Right forelimb (tissue), 1 donor: Measurements from ENCODE around the gene SEC22A.

ENCODE experiments used
- DNase-seq: peaks from one replicate; pipeline ENCODE4 v3.0.0-alpha.2; 2018

Gene SEC22A

GRCh38 chr3:123311201-123311600, 109.5 kb downstream of the SEC22A start:
- DNase-seq = no peak

GRCh38 chr3:123312331-123313265, 110.9 kb downstream of the SEC22A start:
- no peak for DNase-seq

- no peak for DNase-seq
These were observed 112.1 kb downstream of the SEC22A start for GRCh38 chr3:123313889-123314288.

- DNase-seq = no peak
These were observed 112.9 kb downstream of the SEC22A start for GRCh38 chr3:123314359-123315270.

- no peak for DNase-seq
These were observed 113.5 kb downstream of the SEC22A start for GRCh38 chr3:123315271-123315595.

GRCh38 chr3:123317716-123318115, 116.0 kb downstream of the SEC22A start:
- DNase-seq = no peak

GRCh38 chr3:123318374-123318773, 116.6 kb downstream of the SEC22A start:
- DNase-seq = no peak

GRCh38 chr3:123319760-123320159, 118.0 kb downstream of the SEC22A start:
- no peak for DNase-seq

- DNase-seq = no peak
These were observed 118.5 kb downstream of the SEC22A start for GRCh38 chr3:123320221-123320620.

- DNase-seq = no peak
These were observed 120.1 kb downstream of the SEC22A start for GRCh38 chr3:123321806-123322205.

- DNase-seq = no peak
These were observed 121.1 kb downstream of the SEC22A start for GRCh38 chr3:123322866-123323265.
